H9 (cell line): ENCODE measurements around the gene HERC4. TPM values are rescaled to one million over a fixed set of nuclear protein-coding genes. Genes with fewer than 3 reads are reported as not detected.

Experiments used
- DNase-seq: peaks from one replicate; pipeline ENCODE4 v3.0.0-alpha.2; 2017
- H2AFZ ChIP-seq: one replicate; pipeline ENCODE4 v1.6.1; 2013; ENCODE audit warnings: mild to moderate bottlenecking, low read length, control low read depth, moderate library complexity
- H2AK5ac ChIP-seq: 2 replicates; pipeline ENCODE4 v1.6.1; 2013; ENCODE audit warnings: low read length, control low read depth, mixed read lengths; ENCODE audit not compliant: insufficient read length
- H2BK120ac ChIP-seq: one replicate; pipeline ENCODE4 v1.6.1; 2013; ENCODE audit warnings: low read depth, mild to moderate bottlenecking, low read length, control low read depth, inconsistent platforms; ENCODE audit not compliant: poor library complexity, severe bottlenecking
- H2BK12ac ChIP-seq: 2 replicates; pipeline ENCODE4 v1.6.1; 2013; ENCODE audit warnings: low read length, control low read depth, mixed read lengths, low read depth; ENCODE audit not compliant: insufficient read length
- H2BK15ac ChIP-seq: 2 replicates; pipeline ENCODE4 v1.6.1; 2013; ENCODE audit warnings: low read depth, low read length, control low read depth
- H2BK20ac ChIP-seq: one replicate; pipeline ENCODE4 v1.6.1; 2013; ENCODE audit warnings: low read depth, mild to moderate bottlenecking, low read length, control low read depth, inconsistent platforms; ENCODE audit not compliant: poor library complexity, severe bottlenecking
- H2BK5ac ChIP-seq: 2 replicates; pipeline ENCODE4 v1.6.1; 2013; ENCODE audit warnings: low read length, control low read depth, mixed read lengths; ENCODE audit not compliant: insufficient read length
- H3K14ac ChIP-seq: 2 replicates; pipeline ENCODE4 v1.6.1; 2013; ENCODE audit warnings: low read length, control low read depth; ENCODE audit not compliant: insufficient read depth
- H3K18ac ChIP-seq: 2 replicates; pipeline ENCODE4 v1.6.1; 2013; ENCODE audit warnings: low read depth, mild to moderate bottlenecking, mixed read lengths, low read length, control low read depth; ENCODE audit not compliant: insufficient read length
- H3K23ac ChIP-seq: 2 replicates; pipeline ENCODE4 v1.6.1; 2013; ENCODE audit warnings: low read length, control low read depth, mixed read lengths, low read depth; ENCODE audit not compliant: insufficient read length
- H3K23me2 ChIP-seq: 2 replicates; pipeline ENCODE4 v1.6.1; 2013; ENCODE audit warnings: low read depth, mild to moderate bottlenecking, mixed read lengths, low read length, control low read depth; ENCODE audit not compliant: insufficient read length, poor library complexity, severe bottlenecking
- H3K27ac ChIP-seq: 2 replicates; pipeline ENCODE4 v1.5.1; 2013; ENCODE audit warnings: low read length, control low read depth, mixed read lengths, low read depth; ENCODE audit not compliant: insufficient read length
- H3K27me3 ChIP-seq: 2 replicates; pipeline ENCODE4 v1.6.1; 2013; ENCODE audit warnings: low read length, control low read depth, inconsistent platforms; ENCODE audit not compliant: insufficient read depth
- H3K4ac ChIP-seq: 2 replicates; pipeline ENCODE4 v1.6.1; 2013; ENCODE audit warnings: low read depth, mild to moderate bottlenecking, control low read depth, inconsistent platforms, low read length, moderate library complexity
- H3K4me1 ChIP-seq: 2 replicates; pipeline ENCODE4 v1.6.1; 2013; ENCODE audit warnings: low read length, control low read depth, inconsistent platforms; ENCODE audit not compliant: insufficient read depth
- H3K4me2 ChIP-seq: 2 replicates; pipeline ENCODE4 v1.6.1; 2013; ENCODE audit warnings: low read length, control low read depth, mixed read lengths; ENCODE audit not compliant: insufficient read length, insufficient read depth
- H3K56ac ChIP-seq: 2 replicates; pipeline ENCODE4 v1.6.1; 2013; ENCODE audit warnings: low read depth, mild to moderate bottlenecking, mixed read lengths, low read length, control low read depth; ENCODE audit not compliant: insufficient read length
- H3K79me1 ChIP-seq: 2 replicates; pipeline ENCODE4 v1.6.1; 2013; ENCODE audit warnings: low read depth, mild to moderate bottlenecking, moderate library complexity, low read length, control low read depth, inconsistent platforms; ENCODE audit not compliant: insufficient read depth, poor library complexity, severe bottlenecking
- H3K79me2 ChIP-seq: 2 replicates; pipeline ENCODE4 v1.6.1; 2013; ENCODE audit warnings: low read length, control low read depth, inconsistent platforms; ENCODE audit not compliant: insufficient read depth
- H3K9ac ChIP-seq: 2 replicates; pipeline ENCODE4 v1.6.1; 2013; ENCODE audit warnings: low read length, control low read depth, mixed read lengths; ENCODE audit not compliant: insufficient read length; ENCODE audit errors: extremely low read depth
- H3K9me3 ChIP-seq: one replicate; pipeline ENCODE4 v1.6.1; 2013; ENCODE audit warnings: low read depth, low read length, inconsistent platforms; ENCODE audit not compliant: control insufficient read depth
- H3T11ph ChIP-seq: one replicate; pipeline ENCODE4 v1.6.1; 2013; ENCODE audit warnings: mild to moderate bottlenecking, low read length, control low read depth, inconsistent platforms
- H4K20me1 ChIP-seq: one replicate; pipeline ENCODE4 v1.6.1; 2013; ENCODE audit not compliant: control insufficient read depth, insufficient read length, insufficient read depth
- H4K5ac ChIP-seq: 2 replicates; pipeline ENCODE4 v1.6.1; 2013; ENCODE audit warnings: low read depth, mild to moderate bottlenecking, mixed read lengths, low read length, control low read depth; ENCODE audit not compliant: insufficient read length
- H4K8ac ChIP-seq: replicated peaks from 2 replicates; pipeline ENCODE4 v1.6.1; 2013; ENCODE audit warnings: low read length, control low read depth, mixed read lengths, low read depth; ENCODE audit not compliant: insufficient read length
- H4K91ac ChIP-seq: 2 replicates; pipeline ENCODE4 v1.6.1; 2013; ENCODE audit warnings: low read depth, mild to moderate bottlenecking, moderate library complexity, mixed read lengths, low read length, control low read depth; ENCODE audit not compliant: insufficient read length
- H3K27ac Mint-ChIP-seq, 3 experiments: 2 replicates in 2 of 3; 3 replicates in 1 of 3; pipeline ENCODE4 v1.8.0; 2020 to 2021; ENCODE audit warnings: mixed read lengths in 3 of 3, mild to moderate bottlenecking in 1 of 3, moderate library complexity in 1 of 3
- H3K27me3 Mint-ChIP-seq: 2 replicates; pipeline ENCODE4 v1.8.0; 2021; ENCODE audit warnings: low read depth, mild to moderate bottlenecking, moderate library complexity, mixed read lengths
- H3K36me3 Mint-ChIP-seq, 3 experiments: 2 replicates in 2 of 3; 3 replicates in 1 of 3; pipeline ENCODE4 v1.8.0; 2020 to 2021; ENCODE audit warnings: low read depth in 3 of 3, mixed read lengths in 3 of 3; ENCODE audit not compliant: insufficient read depth in 1 of 3
- H3K4me1 Mint-ChIP-seq, 2 experiments: 2 replicates each; pipeline ENCODE4 v1.8.0; 2020; ENCODE audit warnings: mixed read lengths in 2 of 2
- H3K4me3 Mint-ChIP-seq, 2 experiments: 2 replicates in 1 of 2; 3 replicates in 1 of 2; pipeline ENCODE4 v1.8.0; 2020 to 2021; ENCODE audit warnings: mild to moderate bottlenecking in 2 of 2, mixed read lengths in 2 of 2, moderate library complexity in 1 of 2
- H3K9me3 Mint-ChIP-seq, 2 experiments: 2 replicates in 1 of 2; 3 replicates in 1 of 2; pipeline ENCODE4 v1.8.0; 2020; ENCODE audit warnings: mild to moderate bottlenecking in 2 of 2, mixed read lengths in 2 of 2, moderate library complexity in 1 of 2
- CTCF ChIP-seq: fragments of 200-600 bp; sonication (generic); conservative IDR thresholded peaks from 3 replicates; pipeline ENCODE4 v1.8.0; 2021; ENCODE audit warnings: antibody characterized with exemption, mild to moderate bottlenecking
- WGBS: extraction: QIAGEN DNeasy Blood & Tissue Kit; methylation state at CpG from one replicate; pipeline ENCODE4 v1.1.7; 2013; ENCODE audit warnings: missing lambda C conversion rate, low lambda C conversion rate, mixed read lengths; ENCODE audit not compliant: insufficient read length; ENCODE audit errors: extremely low coverage; 5-methylcytosine and 5-hydroxymethylcytosine counted together
- total RNA-seq: library from RNA; stranded (reverse); gene quantifications from 2 replicates; pipeline ENCODE4 v1.2.1, GENCODE V29; 2021

The HERC4 gene
- total RNA-seq, 1 experiment from 2014 or later = 24.5 TPM

DNA sequence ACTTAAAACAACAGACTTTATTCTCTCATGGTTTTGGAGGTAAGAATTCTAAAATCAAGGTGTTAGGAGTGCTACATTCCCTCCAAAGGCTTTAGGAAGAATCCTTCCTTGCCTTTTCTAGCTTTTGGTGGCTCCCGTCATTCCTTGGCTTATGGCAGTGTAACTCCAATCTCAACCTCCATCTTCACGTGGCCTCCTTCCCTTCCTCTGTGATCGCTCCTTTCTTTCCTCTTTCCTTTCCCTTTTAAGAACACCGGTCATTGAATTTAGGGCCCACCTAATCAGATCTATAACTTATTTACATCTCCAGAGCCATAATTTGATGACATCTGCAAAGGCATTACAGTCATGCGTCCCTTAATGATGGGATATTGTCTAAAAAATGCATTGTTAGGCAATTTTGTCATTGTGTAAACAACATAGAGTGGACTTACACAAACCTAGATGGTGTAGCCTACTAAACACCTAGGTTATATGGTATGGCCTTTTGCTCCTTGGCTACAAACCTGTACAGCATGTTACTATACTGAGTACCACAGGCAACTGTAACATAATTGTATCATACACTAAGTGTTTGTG is 5.9 kb upstream of the HERC4 start:
- no peaks in the 10 kb centered on the region for H3K4me1 ChIP-seq
- H2AK5ac ChIP-seq = no peak overlapping the region
- no peak overlapping the region for H3K27ac ChIP-seq
- H3K27me3 Mint-ChIP-seq = no peaks in the 10 kb centered on the region
- H2BK20ac ChIP-seq = no peak overlapping the region
- H3K18ac ChIP-seq = no peak overlapping the region
- H3K4ac ChIP-seq = no peak overlapping the region
- H3K36me3 Mint-ChIP-seq = no peaks in the 10 kb centered on the region
- no peak overlapping the region for H2BK12ac ChIP-seq
- H3K4me2 ChIP-seq = no peak overlapping the region
- no peak overlapping the region for H4K5ac ChIP-seq
- H3K9me3 Mint-ChIP-seq = no peaks in the 10 kb centered on the region
- TF ChIP-seq CTCF = no peak
- no peak for DNase-seq
- no peaks in the 10 kb centered on the region for H4K20me1 ChIP-seq
- no peak overlapping the region for H3K4me3 Mint-ChIP-seq
- no peaks in the 10 kb centered on the region for H3K79me1 ChIP-seq
- H2BK15ac ChIP-seq = no peak overlapping the region
- H3T11ph ChIP-seq = no peak overlapping the region
- no peak overlapping the region for H2BK120ac ChIP-seq
- WGBS = no CpG with 5 or more reads among the region's 5 CpGs
- no peak overlapping the region for H3K9ac ChIP-seq
- peaks cover 12 to 15% of the 10 kb centered on the region in 2 experiments for H3K4me1 Mint-ChIP-seq
- no peak overlapping the region for H4K91ac ChIP-seq
- no peaks in the 10 kb centered on the region for H3K27me3 ChIP-seq
- no peak overlapping the region for H3K14ac ChIP-seq
- H3K56ac ChIP-seq = no peak overlapping the region
- no peak overlapping the region for H2AFZ ChIP-seq
- H3K23ac ChIP-seq = no peak overlapping the region
- no peaks in the 10 kb centered on the region for H3K9me3 ChIP-seq
- H3K27ac Mint-ChIP-seq = peak overlapping the region in 1 of 3 experiments; percentile 50; a peak in 1 of 7 replicates
- peaks cover 3% of the 10 kb centered on the region for H3K23me2 ChIP-seq
- H2BK5ac ChIP-seq = no peak overlapping the region
- H4K8ac ChIP-seq = no peak overlapping the region
- no peaks in the 10 kb centered on the region for H3K79me2 ChIP-seq
